ENCODE results near the gene PPP2R1A.
"Not testable (repeated sequence)": the region's sequence is repeated elsewhere in the genome, so short reads cannot be mapped to it uniquely, and the experiment has no call there.

Gene PPP2R1A

DNA sequence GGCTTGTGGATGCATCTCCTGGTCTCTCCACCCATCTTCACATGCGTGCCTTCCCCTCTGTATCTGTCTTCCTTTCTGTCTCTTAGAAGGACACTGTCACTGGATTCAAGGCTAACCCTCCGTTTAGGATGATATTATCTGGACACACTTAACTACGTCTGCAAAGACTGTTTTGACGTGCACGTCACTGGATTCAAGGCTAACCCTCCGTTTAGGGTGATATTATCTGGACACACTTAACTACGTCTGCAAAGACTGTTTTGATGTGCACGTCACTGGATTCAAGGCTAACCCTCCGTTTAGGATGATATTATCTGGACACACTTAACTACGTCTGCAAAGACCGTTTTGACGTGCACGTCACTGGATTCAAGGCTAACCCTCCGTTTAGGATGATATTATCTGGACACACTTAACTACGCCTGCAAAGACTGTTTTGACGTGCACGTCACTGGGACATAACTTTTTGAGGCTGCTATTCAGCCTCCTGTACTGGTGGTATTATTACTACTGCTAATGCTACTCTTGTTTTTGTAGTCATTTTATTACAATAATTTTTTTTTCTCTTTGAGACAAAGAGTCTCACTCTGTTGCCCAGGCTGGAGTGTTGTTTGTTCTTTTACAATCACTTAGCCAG is 11.0 kb downstream of the PPP2R1A start:
- DNase-seq (ENCODE audit: low spot score), result not testable (repeated sequence)

DNA sequence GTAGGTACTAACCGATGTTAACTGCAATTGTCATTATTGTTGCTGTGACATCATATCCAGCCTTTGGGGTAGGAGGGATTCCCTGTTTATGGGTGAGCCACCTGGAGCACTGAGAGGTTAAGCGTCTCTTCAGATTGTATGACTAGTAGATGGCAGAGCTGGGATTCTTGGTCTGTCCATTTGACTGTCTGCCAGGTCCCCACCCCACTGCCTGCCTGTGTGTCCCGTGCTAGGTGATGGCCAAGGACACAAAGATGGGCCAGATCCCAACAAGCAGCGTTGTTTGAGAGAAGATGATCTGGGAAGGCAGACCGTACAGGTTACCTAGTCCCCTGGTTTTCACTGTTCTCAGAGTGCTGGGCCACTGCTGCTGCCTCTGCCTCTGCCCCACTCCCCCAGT is 16.6 kb downstream of the PPP2R1A start:
- DNase-seq (ENCODE audit: low spot score), result no peak

DNA sequence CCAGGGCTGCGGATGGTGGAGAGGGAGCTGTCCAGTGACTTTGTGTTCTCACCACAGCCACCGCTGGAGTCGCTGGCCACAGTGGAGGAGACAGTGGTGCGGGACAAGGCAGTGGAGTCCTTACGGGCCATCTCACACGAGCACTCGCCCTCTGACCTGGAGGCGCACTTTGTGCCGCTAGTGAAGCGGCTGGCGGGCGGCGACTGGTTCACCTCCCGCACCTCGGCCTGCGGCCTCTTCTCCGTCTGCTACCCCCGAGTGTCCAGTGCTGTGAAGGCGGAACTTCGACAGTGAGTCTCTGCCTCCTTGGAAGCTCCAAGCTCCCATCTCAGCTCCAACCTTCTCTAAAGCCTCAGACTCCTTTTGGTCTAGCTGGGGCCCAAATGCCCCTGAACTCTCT is 21.4 kb downstream of the PPP2R1A start:
- no peak for DNase-seq (ENCODE audit: low spot score)

DNA sequence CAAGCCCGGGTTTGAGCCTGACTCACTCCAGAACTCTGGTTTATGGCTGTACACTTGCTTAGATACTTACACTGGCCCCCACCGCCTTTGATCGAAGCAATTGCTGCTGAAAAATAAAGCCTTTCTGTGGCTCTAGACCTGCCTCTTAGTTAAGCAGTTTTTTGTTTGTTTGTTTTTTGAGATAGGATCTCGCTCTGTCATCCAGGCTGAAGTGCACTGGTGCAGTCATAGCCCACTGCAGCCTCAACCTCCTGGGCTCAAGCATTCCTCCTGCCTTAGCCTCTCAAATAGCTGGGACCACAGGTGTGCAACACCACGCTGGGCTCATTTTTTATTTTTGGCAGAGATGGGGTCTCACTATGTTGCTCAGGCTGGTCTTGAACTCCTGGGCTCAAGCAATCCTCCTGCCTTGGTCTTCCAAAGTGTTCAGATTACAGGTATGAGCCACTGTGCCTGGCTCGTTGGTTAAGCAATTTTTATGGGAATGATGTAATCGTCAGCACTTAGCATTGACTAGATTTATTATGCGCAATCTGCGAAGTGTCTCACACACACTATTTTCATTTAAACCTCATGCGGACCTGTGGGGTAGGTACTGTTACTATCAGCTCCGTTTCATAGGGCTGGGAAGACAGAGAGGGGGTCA is 22.2 kb downstream of the PPP2R1A start:
- no peak for DNase-seq (ENCODE audit: low spot score)

DNA sequence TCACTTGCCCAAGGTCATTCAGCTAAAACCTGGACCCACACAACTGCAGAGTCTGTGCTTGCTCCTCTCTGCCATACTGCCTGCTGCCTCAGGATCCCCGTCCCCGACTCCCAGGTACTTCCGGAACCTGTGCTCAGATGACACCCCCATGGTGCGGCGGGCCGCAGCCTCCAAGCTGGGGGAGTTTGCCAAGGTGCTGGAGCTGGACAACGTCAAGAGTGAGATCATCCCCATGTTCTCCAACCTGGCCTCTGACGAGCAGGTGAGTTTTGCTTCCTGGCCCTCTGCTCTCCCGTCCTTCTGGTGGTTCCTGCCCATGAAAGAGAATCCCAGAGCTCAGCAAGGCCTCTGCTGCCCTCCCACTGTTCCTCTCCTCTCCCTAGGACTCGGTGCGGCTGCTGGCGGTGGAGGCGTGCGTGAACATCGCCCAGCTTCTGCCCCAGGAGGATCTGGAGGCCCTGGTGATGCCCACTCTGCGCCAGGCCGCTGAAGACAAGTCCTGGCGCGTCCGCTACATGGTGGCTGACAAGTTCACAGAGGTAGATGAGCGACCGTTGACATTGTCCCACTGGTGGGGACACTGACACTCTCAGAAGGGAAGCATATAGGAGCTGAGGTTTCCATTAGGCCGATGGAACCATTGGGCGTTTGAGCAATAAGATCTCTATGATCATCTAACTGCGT is 22.9 kb downstream of the PPP2R1A start:
- DNase-seq (ENCODE audit: low spot score), result no peak

DNA sequence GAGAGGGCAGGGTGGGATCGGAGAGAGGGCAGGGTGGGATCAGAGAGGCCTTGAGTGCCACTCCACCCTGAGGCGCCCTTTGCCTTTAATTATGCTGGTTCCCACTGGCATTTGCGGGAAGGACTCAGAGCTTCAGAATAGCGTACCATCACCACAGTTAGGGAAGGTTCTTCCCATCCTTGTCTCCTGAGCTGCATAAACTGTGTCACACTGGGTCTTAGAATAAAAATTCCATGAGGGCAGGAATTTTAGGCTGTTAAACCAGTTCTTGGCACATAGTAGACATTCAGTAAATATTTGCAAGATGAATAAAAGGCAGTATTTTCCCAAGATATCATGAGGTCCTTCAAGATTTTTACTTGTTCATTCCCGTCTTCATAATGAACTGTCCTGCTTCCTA is 24.4 kb downstream of the PPP2R1A start:
- no peak for DNase-seq (ENCODE audit: low spot score)

DNA sequence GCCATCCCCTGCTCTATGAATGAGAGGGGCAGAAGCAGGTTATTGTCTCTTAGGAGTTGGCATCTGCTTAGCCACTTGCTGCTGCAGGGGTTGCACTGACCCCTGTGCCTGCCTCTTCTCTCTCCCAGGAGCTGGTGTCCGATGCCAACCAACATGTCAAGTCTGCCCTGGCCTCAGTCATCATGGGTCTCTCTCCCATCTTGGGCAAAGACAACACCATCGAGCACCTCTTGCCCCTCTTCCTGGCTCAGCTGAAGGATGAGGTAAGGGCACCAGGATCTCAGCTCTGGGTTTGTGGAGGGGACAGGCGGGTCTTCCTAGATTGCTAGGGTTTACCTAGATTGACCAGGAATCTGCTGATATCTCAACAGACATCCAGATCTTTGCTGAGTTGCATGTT is 26.5 kb downstream of the PPP2R1A start:
- no peak for DNase-seq (ENCODE audit: low spot score)

DNA sequence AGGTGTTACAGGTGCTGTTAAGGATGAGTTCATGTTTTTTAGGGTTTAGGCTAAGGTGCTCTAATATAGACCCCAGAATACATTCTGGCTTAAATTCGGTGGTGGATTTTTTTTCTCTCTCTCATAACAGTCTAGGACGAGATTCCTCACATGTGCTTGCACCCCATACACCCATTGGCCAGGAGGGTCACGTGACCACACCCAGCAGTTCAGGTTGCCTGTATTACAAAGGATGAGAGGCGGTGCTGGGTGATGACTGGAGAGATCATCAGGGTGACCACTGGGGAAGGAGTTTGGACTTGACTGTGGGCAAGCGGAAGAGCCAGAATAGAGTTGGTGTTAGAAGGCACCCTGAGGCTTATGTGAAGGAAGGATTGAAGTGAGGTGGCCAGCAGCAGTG is 27.7 kb downstream of the PPP2R1A start:
- DNase-seq (ENCODE audit: low spot score), result no peak

DNA sequence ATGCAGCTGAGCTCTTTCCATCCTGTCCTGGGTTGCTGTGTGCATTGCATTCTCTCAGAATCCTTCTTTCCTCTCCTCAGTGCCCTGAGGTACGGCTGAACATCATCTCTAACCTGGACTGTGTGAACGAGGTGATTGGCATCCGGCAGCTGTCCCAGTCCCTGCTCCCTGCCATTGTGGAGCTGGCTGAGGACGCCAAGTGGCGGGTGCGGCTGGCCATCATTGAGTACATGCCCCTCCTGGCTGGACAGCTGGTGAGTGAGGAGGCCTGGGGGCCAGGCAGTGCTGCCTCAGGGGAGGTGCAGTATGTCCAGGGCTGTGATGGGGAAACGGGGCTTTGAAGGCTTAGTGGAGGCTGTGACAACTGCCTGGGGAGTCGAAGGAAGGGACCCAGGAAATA is 29.8 kb downstream of the PPP2R1A start:
- no peak for DNase-seq (ENCODE audit: low spot score)

DNA sequence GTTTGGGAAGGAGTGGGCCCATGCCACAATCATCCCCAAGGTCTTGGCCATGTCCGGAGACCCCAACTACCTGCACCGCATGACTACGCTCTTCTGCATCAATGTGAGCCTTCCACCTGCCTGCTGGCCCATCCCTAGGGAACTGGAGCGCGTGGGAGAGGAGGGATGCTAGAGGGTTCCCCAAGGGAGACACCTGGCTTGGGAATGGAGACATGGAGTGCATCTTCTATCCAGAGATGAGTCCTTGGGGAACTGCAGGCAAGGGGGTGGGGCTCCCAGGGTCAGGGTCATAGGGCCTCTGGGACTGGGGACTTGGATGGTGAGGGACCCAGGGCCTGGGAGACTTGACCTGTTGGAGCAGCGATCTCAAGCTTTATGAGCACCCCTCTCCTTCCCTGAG is 31.2 kb downstream of the PPP2R1A start:
- DNase-seq (ENCODE audit: low spot score), result no peak

DNA sequence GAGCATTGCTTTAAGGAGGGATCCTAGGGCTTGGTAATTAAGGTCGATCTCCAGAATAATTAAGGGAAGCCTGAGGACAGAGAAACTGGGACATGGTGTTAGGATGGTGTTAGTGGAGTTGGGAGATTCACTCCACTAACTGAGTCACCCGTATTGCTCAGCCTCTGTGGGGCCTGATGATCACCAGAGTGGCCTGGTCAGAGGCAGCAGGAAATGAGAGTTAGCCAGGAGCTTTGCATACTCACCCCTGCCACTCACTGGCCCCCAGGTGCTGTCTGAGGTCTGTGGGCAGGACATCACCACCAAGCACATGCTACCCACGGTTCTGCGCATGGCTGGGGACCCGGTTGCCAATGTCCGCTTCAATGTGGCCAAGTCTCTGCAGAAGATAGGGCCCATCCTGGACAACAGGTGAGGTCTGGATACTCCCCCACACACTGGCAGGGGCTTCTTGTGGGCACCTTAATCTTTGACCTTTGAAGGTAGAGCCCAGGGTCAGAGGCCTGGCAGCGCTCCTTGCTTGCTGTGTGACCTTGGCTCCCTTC is 32.1 kb downstream of the PPP2R1A start:
- DNase-seq (ENCODE audit: low spot score), result no peak

DNA sequence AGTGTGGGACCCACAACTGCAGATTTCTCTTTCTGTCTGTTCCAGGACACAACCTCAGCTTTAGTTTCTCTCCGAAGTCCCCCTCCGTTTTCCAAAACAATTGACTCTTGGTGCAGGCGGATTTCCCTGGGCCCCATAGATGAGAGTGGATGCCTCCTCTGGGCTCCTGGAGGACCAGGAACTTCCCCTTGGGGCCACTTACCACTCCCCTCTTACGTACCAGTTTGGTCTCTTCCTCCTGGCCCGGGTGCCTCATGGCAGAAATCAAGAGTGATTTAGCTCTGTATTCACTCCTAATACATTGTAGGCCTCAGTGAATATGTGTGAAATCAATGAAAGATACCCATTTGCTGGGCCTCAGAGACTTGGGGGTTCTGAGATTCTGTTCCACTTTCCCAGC is 34.4 kb downstream of the PPP2R1A start:
- DNase-seq (ENCODE audit: low spot score), result no peak

DNA sequence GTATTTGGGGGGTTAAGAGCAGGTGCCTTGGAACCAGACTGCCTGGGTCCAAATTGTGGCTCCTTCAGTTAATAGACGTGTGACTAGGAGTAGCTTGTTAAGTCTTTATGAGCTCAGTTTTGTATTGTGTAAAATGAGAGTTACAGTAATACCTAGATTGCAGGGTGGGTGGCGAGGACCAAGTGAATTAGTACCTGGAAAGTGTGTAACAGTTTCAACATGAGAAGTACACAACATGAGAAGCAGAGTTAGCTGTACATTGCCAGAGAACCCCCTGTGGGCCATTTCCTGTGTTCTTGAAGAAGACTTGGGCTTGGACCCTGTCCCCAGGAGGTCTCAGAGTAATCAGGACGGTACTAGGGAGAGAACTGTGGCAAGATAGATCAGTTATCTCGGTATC is 36.8 kb downstream of the PPP2R1A start:
- DNase-seq (ENCODE audit: low spot score), result no peak

DNA sequence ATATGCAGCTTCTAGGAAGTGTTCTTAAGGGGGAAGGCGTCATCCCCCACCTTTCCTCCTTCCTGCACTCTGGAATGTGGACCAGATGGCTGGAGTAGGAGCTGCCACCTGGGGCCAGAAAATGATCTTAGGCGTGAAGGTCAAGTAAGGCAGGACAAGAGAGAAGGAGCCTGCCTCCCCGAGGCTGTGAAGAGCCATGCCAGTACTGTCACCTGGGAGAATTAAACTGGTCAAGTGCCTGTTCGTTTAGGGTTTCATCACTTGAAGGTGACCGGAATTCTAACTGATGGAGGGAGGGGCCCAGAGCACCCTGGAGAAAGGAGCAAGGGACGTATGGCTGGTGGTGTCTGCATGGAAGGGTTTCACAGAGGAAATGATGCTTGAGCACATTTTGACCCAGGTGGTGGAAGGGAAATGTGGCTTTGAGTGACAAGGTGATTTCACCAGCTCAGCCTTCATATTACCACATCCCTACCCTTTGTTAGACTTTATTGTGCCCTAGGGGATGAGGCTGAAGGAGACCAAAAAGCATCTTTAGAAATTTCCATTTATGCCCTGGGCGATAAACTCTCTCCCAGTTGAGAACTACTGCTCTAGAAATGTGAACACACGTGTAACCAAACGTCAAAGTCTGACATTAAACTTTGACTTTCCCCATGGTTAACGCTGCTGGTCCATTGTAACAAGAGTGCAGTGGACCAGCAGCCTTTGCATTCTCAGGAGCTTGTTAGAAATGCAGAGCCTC is 37.5 kb downstream of the PPP2R1A start:
- no peak for DNase-seq (ENCODE audit: low spot score)

DNA sequence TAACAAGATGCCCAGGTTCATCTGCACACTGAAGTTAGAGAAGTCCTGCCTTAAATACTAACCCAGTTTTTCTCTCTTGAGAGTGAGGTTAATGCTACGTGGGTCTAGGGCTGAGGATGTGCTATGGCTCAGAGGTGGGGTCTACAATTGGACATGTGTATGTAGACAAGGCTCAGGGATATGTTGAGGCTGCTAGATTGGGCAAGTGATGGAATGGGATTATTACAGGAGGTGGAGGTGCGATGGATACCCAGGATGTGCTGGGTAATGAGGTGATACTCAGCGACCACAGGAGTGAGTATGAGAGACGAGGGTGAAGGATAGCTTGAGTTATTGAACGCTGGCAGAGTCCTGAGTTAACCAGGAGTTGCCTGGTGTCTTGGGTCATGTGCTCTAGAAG is 38.1 kb downstream of the PPP2R1A start:
- DNase-seq (ENCODE audit: low spot score), result no peak

DNA sequence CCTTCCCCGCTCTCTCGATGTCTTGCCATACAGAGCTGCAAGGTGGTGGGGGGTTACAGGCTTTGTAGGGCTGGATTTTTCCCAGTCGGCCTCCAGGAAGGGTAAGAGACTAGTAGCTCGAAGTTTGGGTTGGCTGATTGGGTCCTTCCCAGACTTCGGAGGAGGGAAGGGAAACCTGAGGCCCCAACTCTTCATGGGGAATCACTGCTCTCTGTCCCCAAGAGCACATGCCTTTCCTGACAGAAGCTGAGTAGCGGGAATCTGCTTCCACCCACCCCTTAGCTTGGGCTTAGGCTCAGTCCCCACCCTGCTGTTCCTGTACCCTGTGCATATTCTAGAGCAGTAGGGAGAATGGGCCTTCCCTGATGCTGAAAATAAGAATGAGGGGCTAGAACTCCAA is 39.7 kb downstream of the PPP2R1A start:
- DNase-seq (ENCODE audit: low spot score), result no peak

DNA sequence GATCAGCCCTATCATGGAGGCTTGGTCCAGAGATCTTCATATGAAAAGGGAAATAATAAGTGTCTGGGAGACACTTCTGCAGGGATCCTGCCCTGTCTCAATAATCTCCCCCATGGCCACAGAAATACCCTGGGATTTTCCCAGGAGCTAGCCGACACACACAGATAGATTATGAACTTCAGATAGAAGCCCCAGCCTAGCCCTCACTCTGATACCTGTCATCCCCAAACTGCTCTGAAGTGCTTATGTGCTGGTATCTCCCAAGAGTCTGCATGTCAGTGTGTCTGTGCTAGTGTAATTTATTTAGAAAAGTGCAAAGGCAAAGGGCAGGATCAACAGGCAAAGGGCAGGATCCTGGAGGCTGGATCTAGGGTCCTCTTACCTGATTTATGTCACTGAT is 40.8 kb downstream of the PPP2R1A start:
- DNase-seq (ENCODE audit: low spot score), result no peak

DNA sequence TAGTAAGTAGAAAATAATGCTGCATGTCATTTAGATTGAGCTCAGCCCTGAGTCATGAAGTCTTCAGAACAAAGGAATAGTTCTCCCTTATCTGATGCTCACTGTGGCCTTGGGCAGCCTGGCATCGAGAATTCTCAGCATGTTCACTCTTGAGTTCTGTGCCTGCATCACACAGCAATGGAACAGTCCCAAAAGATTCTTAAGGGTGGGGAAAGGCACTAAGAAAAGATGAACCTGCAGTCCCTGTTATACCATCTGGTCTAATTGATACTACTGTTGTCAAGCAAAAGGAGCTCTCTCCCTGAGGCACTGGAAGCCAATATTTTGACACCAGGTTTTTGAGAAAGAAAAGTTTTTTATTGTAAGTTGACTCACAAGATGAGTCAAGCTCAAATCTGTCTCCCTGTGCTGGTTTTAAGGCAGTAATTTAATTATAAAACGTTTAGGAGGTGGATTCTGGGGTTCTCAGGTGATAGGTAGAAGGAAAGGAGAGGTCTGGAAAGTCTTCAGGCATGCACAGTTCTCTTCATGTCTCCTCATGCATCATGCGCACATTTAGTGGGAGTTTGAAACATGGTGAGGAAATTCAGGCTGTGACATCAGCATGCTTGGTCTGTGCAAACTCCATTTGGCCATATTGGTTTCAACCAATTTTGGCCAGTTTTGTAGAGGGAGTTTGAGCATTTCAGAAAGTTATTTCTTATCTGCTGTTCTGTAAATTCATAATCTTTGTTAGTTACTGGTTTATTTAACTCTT is 41.5 kb downstream of the PPP2R1A start:
- DNase-seq (ENCODE audit: low spot score), result no peak

DNA sequence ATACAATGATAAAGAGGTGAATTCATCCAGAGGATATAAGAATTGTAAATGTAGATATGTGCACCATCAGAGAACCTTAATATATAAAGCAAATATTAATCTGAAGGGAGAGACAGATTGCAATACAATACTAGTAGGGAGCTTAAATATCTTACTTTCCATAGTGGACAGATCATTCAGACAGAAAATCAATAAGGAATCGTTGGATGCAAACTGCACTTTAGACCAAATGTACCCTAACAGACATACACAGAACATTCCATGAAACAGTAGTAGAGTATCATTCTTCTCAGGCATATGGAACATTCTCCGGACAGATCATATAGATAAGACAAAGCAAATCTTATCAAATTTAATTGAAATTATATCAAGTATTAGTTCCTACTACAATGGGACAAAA is 44.6 kb downstream of the PPP2R1A start:
- no peak for DNase-seq (ENCODE audit: low spot score)

DNA sequence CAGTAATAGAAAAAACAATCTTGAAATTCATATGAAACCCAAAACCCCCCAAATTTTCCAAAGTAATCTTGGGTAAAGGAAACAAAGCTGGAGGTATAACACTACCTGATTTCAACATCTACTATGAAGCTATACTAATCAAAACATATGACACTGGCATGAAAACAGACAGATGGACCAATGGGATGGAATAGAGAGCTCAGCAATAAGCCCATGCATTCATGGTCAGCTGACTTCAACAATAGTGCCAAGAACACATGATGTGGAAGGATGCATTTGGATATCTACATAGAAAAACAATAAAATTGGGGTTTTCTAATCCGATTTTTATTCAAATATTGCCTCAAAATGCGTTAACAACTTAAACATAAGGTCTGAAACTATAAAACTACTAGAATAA is 47.3 kb downstream of the PPP2R1A start:
- DNase-seq (ENCODE audit: low spot score), result no peak

DNA sequence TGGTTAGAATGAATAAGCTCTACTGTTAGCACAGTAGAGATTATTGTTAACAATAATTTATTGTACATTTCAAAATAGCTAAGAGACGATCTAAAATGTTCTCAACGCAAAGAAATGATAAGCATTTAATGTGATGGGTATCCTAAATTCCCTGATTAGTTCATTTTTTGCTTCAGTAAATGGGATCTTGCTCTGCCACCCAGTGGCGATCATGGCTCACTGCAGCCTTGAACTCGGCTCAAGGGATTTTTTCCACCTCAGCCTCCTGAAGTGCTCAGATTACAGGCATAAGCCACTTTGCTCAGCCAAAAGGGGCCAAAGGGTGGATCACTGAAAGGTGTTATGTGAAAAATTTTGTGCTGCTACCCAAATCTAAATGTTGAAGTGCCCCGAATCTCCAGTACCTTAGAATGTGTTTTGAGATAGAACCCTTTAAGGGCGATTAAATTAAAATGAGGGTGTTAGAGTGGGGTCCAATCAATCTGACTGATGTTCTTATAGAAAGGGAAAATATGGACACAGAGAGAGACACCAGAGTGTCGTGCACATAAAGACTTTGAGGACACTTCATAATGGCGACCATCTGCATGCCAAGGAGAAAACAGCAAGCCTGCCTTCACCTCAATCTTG is 48.0 kb downstream of the PPP2R1A start:
- DNase-seq (ENCODE audit: low spot score), result peak; percentile 57

Measured in D341Med (cell line).